ENCODE data around the gene PAK3.

- no peak for TF ChIP-seq CTCF (IDR thresholded peaks at IDR 0.05; ENCODE audit: poor library complexity)
- TF ChIP-seq EZH2phosphoT487 (IDR thresholded peaks at IDR 0.05; ENCODE audit: low read depth, severe bottlenecking, unreplicated experiment) = no peak
Measured at GRCh38 chrX:111181951-111182350, 86.0 kb downstream of the PAK3 start.
